Measurements from ENCODE around the gene SATL1.

- TF ChIP-seq YY1 (IDR thresholded peaks at IDR 0.05; ENCODE audit: insufficient read depth, insufficient read length) (no peak), ZNF274 (IDR thresholded peaks at IDR 0.05; ENCODE audit: low read depth, low read length) (no peak)
Measured at GRCh38 chrX:85136409-85136808, 107.2 kb downstream of the SATL1 start.

Measured in NT2/D1 (cell line).